OCI-M2 (cell line): ENCODE data around the gene RELT.

Source experiments
- DNase-seq: peaks from one replicate; lab custom pipeline; 2025; ENCODE audit not compliant: unreplicated experiment; lab: John Stamatoyannopoulos, UW

RELT gene

DNA sequence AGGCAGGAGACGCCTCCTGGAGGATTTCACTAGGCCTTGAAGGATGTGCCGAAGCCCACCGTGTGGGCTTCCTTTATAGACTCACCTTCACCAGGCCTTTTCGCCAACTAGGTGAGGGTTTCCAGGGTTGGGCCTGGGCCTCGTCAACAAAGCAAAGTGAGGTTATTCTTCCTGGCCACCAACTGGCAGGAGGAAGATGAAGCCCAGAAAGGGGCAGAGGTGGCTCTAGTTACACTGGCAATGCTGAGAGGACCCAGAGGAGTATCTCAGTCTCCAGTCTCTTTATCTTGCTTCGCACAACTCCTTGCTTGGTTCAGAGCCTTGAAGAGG, 404 bp upstream of the RELT start:
- no peak for DNase-seq

DNA sequence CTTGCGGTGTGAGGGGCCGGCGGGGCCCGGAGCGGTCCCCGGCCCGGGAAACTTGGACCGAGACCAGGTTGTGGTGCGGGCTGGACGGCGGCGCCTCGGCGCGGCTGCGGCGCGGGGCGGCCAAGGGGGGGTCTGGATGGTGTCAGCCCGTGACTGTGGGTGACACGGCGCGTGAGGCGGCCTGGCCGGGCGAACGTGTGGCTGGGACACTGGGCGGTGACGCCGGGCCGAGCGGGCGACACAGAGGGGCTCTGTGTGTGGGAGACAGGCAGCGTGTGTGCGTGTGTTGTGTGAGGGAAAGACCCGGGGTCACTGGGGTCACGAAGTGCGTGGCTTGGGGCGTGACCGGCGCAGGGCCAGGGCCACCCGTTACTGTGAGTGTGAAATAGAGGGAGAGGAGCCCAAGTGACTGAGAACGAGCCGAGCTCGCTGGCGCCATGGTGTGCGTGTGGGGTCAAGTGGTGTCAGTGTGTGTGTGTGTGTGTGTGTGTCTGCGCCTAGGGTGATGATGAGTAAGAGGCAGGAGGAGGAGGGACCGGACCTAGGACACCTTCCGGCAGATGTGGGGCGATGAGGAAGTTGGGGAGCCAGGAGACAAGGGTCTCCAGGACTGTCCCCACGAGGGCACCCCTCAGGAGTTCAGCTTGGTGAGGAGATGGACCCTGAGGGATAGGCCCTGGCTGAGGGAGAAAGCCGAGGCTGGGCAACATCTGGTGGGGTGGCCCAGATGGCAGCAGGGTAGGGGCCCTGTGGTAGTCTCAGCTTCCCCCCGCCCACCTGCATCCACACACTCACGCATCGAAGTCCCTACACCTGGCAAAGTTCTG, 817 bp downstream of the RELT start:
- no peak for DNase-seq

DNA sequence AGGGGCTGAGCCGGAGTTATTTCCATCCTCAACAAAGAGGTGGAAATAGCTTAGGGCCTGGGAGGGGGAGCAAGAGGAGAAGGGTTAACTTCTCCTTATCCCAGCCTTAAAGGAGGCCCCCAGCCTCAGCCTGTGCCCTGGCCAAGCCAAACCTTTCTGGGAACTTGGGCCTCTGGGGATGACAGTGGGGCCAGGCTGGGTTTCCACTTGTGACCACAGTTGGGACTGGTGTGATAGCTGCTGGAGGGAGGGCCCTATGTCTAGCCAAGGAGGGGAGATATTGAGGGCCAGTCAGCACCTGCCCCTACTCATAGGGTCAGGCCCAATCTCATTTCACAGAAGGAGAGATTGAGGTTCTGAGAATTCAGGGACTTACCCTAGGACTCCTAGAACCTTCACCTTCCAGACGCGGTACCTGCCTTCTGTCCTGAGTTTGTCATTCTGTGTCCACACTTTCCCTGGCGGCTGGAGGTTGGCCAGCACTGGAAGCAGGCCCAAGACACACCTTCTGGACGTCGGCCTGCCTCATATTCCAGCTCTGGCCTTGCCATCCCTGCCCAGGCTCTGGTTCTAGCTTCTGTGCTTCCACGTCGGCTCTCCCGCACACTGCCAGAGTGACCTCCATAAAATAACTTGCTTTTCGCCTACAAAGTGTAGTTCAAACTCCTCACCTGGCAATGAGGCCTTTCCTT, 3.1 kb downstream of the RELT start:
- DNase-seq = no peak

DNA sequence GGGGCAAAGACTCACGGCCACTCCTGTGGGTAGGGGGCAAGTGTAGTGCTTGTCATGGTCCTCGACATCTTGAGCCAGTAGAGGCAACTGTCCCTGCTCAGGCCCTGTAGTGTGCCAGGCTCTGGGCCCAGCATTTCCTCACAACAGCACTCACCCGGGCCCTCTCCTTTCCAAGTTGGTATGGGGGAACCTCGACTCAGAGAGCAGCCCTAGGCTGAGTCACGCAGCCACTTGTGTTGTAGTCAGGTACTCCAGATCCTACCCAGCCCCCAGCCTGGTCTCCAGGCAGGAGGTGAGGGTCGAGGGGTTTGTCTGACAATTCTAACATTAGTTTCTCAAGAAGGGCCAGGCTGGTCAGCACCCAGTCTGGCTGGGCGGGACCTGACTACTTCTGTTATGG, 4.1 kb downstream of the RELT start:
- no peak for DNase-seq

DNA sequence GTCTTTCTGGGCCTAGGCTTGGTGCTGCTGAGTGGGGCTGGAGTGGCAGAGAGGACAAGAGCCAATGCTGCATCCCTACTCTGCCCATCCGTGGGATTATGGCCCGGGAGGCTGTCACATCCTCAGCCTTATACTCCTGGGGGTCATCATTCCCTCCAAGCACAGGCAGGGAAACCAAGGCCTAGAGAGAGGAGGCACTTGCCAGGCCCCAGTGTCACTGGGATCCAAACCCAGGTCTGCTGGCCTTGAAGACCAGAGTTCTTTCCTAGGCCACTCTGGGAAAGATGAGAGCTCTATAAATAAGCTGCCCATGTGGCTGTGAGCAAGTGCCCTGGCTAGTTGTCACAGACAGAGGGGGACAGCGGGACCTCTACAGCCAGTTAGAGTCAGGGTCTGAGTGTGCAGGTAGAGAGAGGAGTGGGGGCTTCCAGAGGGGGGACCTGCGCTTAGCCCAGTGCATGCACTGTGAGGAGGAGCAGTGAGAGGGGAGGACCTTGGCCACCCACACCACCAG, 4.8 kb downstream of the RELT start:
- DNase-seq = no peak

DNA sequence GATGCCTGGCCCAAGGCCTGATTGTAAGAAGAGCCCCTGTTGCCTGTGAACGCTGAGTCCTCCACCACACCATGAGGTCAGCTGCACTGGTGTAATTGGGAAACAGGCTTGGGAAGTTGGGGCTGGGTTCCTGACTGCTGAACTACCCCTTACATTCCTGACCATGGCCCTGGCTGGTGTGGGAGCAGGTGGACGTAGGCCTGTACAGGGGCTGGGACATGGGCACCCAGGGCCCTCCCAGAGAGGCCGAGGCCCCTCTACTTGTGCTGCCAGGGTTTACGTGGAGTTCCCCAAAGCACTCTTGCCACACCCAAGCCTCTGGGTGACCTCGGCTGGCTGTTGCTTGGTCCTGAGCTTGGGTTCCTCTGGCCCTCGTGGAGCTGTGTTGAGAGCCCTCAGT, 5.4 kb downstream of the RELT start:
- no peak for DNase-seq

DNA sequence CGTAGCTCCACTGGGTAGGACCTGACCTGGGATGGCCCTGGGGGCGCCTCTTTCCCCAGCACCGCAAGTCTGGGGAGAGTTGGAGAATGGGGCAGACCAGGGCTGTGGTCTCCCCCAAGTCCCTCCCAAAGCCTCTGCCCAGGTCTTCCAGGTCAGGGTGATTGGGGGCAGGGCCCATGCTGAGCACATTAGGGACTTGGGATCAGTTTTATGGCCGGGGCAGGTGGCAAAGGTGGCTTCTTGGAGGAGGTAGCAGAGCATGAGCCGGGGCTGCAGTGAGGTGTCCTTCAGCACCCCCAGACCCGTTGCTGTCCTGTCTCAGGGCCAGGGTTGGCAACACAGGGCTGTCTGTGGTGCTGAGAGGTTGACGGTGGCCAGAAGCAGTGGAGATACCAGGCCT, 6.0 kb downstream of the RELT start:
- DNase-seq = no peak

DNA sequence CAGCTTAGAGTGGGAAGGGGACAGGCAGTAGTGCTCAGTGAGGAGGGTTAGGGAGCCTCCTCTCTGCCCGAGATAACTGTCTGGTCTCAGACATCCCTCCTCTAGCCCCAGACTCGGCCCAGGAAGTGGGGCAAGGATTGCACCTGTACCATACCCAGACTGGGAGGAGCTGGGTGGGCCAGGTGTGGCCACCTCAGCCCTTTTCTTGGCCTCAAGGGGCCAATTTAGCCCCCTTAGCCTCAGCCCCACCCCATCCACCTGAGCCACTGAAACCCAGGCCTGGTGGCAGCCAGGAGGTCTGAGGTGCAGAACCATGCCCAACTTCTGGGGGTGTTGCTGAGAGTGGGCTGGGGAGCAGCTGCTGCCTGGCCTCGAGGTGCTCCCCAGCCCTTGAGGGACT, 6.5 kb downstream of the RELT start:
- no peak for DNase-seq

DNA sequence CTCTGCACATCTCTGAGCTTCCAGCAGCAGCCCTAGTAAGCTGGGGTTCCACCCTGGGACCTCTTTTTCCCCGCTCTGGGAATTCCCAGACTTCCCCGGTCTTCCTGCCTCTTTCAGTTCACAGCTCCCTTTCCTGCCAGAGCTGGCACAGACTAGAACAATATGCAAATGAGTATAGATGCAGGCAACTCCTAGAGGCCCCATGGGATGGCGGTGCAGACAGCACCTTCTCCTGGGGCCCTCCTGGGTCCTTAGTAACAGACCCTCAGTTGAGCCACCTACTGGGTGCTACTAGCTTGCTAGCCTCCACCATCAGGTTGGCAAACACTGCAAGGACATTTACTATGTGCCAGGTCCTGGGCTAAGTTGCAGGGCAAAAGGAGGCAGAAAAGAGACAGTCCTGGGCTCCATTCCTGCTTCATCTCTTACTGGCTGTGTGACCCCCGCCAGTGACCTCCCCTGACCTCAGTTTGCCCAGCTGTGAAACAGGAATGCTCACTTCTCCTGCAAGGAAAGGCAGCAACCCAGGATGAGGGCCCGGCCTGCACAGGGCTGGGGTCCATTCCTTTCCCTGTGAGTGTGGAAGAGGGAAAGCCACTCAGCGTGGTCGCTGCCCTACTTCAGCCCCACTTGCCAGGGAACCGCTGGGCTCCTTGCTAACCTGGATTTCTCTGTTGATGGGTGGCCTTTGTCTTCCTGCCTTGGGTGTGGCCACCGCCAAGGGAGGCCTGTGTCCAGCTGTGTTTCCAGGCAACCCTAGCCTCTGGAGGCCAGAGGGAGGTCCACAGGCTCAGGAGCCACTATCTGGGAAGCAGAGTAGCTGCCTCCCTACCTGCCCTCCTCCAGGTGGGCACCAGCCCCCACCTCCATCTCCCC, 7.3 kb downstream of the RELT start:
- DNase-seq = no peak

DNA sequence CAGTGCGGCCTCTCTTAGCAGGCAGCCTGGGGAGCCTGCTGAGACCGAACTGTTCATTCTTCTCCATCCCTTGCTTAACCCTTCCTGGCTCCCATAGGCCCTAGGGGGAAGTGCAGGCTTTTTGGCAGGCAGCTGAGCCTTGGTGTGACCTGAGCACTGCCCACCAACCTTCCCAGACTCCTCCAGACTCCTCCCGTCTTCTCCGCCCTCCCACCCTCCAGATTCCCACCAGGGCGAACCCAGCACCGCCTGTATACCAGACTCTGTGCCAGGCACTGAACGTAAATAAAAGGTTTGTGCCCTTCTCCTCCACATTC, 7.9 kb downstream of the RELT start:
- no peak for DNase-seq

DNA sequence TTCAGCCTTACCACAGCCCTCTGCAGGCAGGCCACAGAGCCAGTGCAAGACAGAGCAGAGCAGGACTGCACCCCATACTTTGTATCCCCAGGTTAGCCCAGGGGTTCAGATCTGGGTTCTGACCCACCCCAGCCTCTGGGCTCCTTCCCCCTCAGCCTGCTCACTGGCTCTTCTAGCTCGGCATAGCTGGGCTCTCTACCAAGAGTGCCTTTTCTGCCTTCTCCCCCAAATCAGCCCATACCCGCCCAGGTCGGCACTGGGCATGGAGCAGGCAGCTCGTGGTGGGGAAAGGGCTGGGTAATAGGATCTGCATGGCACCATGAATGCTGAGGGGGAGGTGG, 8.3 kb downstream of the RELT start:
- DNase-seq = no peak

DNA sequence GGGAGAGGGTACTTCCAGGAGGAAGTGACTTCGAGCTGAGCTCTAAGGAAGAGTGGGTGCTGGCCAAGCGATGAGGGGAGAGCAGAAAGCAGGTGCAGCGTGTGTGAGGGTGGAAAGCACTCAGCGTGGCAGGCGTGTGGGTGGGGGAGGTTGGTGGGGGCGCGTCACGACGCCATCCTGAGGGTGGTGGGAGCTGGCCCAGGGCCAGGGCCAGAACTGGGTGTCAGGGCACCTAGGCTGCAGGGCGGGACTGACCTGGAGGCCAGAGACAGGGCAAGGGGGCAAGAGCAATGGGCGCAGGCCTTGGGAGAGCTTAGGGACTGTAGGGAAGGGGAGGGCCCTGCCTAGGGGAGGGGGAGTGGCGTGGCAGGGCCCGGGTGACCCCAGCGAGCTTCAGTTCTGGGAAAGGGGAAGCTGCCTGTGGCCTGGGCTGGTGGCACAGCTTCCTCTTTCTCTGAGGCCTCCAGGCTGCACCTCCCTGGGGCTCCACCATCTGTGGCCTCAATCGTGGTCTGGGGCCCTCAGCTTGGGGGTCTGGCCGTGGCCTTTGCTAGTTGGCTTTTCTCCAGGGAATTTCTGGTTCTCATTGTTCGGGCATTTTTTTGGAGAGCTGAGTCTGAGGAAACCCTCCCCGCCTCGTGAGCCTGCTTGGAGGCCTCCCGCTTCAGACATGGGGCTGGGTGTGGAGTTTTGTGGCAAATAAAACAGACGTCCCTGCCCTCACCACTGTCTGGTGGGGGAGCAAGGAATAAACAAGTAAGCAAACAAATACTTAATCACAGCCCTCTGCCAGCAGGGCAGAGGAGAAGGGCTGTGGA, 8.9 kb downstream of the RELT start:
- no peak for DNase-seq

DNA sequence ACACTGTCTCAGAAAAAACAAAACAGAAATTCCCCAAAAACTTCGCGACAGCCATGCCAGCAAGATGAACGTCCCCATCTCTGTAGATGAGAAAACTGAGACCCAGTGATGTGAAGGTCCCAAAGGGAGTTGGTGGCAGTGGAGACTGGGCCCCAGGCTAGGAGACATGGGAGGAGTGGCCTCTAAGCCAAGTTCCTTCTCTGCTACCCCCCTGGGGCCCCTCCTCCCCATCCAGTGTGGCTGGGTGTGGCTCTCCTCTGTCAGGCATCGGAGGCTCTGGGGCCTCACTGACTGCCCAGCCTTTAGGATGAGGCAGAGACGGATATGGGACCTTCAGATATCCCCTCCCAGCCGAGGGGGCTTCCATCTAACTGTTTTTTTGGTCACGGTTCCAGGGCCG, 9.8 kb downstream of the RELT start:
- no peak for DNase-seq

DNA sequence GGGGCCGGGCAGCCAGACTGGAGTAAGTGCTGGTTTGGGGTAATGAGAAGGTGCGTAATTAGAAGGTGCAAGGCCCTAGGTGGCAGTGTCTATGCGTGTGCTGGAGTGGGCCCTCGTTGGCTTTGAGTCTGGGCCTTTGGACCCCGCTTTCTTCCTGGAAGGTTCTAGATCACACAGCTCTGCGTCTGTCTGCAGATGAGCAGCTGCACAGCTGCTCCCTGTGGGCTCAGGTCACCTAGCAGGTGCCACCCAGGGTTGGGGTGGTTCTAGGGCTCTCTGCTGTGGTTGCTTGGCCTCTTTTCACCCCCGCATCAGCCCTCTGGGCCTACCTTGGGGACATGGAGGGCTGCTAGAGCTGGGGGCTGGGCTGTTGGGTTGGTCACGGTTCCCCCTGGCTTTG, 10.3 kb downstream of the RELT start:
- no peak for DNase-seq

DNA sequence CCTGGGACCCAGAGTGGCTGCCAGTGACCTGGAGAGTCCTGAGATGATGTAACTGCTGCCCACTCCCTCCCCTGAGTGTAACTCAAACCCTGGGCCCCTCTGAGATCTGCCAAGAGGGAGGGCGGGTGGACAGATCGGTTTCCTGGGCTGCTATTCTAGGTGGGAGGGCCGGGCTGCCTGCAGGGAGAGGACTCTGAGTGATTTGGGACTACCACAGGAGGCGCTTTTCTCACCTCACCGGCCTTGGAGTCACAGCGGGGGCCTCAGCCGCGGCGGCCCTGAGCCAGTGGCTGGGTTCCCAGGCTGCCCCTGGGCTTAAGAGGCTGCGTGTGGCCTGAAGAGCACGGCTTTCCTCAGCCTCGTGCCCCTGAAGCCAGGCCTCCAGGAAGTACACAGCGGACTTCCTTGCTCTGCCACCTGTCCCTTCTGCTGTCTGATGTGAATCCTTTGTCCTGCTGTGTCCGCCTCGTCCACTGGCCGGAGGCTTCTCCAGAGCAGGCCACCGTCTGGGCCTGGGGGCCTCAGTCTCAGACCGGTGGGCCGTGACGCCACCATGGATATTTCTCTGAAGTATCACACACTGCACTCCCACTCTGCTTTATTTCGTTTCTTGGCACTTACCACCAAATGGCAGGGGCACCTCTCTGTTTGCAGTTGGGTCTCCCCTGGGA, 11.5 kb downstream of the RELT start:
- DNase-seq = no peak

DNA sequence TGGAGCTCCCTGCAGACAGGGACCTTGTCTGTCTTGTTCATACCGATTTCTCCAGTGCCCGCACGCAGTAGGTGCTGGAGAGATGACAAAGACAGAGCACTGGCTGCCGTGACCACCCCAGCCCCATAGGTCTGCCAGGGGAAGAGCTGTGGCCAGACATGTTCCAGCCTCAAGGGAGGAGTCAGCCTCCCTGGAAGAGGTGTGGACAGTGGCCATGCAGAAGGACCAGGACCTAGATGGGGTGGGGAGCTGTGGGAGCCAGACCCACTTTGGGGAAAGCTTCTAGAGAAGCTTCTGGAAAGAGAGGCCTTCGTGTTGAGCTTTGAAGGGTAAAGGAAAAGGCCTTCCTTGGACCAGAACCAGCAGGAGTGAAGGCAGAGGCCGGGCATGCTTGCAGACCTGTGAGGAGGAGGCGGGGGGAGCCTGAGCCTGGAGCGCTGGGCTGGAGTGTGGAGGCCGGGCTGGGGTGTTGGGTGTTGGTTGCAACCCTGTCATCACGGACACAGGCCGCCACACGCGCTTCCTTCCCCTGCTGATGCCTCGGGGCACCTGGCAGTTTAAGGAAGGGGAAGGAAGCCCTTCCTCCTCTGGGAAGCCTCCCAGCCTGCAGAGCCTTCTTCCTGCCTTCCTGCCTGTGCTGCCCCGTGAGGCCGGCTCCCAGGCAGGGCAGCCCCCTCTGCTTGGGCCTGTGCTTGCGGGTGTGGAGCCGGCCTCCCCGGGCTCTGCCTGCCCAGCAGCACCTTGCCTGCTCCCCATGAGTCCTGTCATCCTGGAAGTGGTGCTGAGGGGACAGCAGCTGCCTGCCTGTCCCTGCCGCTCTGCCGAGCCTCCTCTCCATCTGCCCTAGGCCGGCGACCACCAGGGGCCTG, 12.3 kb downstream of the RELT start:
- no peak for DNase-seq

DNA sequence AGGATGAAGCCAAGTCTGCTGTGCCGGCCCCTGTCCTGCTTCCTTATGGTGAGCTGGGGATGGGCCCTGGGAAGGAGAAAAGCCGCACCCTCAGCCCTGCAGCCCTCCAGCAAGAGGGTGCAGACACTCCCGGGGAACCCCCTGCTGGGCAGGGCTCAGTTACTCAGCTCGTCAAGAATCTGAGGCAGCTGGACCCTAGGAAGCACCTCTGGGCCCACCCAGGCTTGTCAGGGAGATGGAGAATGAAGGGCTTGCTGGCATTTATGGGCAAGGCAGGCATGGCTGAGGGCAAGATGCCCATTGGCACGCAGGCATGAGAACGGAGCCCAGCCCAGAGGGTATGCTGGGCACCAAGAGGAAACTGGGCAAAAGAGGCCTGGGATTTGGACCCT, 12.9 kb downstream of the RELT start:
- no peak for DNase-seq

DNA sequence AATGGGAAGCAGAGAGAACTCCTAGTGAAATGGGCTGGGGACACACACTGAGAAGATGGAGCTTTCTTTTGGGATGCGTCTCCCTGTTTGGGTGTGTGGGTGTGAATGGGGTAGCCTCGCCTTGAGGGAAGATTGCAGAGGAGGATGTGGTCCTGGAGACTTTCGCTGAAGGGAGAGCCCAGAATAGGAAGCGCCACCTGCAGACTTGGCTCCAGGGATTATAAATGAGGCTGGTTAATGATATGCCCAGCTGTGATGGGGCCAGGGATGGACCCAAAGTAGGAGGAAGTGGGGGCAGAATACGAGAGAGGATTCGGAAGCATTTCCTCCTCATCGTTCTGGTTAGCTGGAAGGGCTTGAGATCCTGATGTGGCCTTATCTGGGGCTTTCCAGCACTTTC, 13.7 kb downstream of the RELT start:
- DNase-seq = no peak
